ENCODE data around the gene TJP3.
"Not testable (repeated sequence)": the region's sequence is repeated elsewhere in the genome, so short reads cannot be mapped to it uniquely, and the experiment has no call there.

The TJP3 gene

GRCh38 chr19:3748965-3749364 lies 40.8 kb downstream of the TJP3 start:
- no peak for DNase-seq (ENCODE audit: low read depth)
- H3K4me3 ChIP-seq (ENCODE audit: low read depth, low read length), result no peak overlapping the region
- no peak for TF ChIP-seq CTCF (IDR thresholded peaks at IDR 0.05; ENCODE audit: control insufficient read depth, extremely low read depth, insufficient read depth)

GRCh38 chr19:3750211-3750610 lies 42.0 kb downstream of the TJP3 start:
- TF ChIP-seq CTCF (IDR thresholded peaks at IDR 0.05; ENCODE audit: control insufficient read depth, extremely low read depth, insufficient read depth), result no peak
- DNase-seq (ENCODE audit: low read depth), result no peak
- no peak overlapping the region for H3K4me3 ChIP-seq (ENCODE audit: low read depth, low read length)

GRCh38 chr19:3751236-3751635 lies 43.1 kb downstream of the TJP3 start:
- no peak for TF ChIP-seq CTCF (IDR thresholded peaks at IDR 0.05; ENCODE audit: control insufficient read depth, extremely low read depth, insufficient read depth)
- H3K4me3 ChIP-seq (ENCODE audit: low read depth, low read length), result no peak overlapping the region
- no peak for DNase-seq (ENCODE audit: low read depth)

- H3K4me3 ChIP-seq (ENCODE audit: low read depth, low read length), result no peak overlapping the region
- no peak for TF ChIP-seq CTCF (IDR thresholded peaks at IDR 0.05; ENCODE audit: control insufficient read depth, extremely low read depth, insufficient read depth)
- DNase-seq (ENCODE audit: low read depth), result no peak
These were observed 44.3 kb downstream of the TJP3 start for GRCh38 chr19:3752492-3752891.

GRCh38 chr19:3753631-3754410 lies 45.6 kb downstream of the TJP3 start:
- no peak for DNase-seq (ENCODE audit: low read depth)
- no peak for TF ChIP-seq CTCF (IDR thresholded peaks at IDR 0.05; ENCODE audit: control insufficient read depth, extremely low read depth, insufficient read depth)

GRCh38 chr19:3757705-3758104 lies 49.5 kb downstream of the TJP3 start:
- H3K4me3 ChIP-seq (ENCODE audit: low read depth, low read length); DNase-seq (ENCODE audit: low read depth): not testable (repeated sequence)

More at GRCh38 chr19:3753631-3754410, 45.6 kb downstream of the TJP3 start:
- no peak overlapping the region for H3K4me3 ChIP-seq (ENCODE audit: low read depth, low read length)

GRCh38 chr19:3758297-3758696 lies 50.1 kb downstream of the TJP3 start:
- not testable (repeated sequence) for H3K4me3 ChIP-seq (ENCODE audit: low read depth, low read length); DNase-seq (ENCODE audit: low read depth)

- no peak for DNase-seq (ENCODE audit: low read depth)
- H3K4me3 ChIP-seq (ENCODE audit: low read depth, low read length), result no peak overlapping the region
- no peak for TF ChIP-seq CTCF (IDR thresholded peaks at IDR 0.05; ENCODE audit: control insufficient read depth, extremely low read depth, insufficient read depth)
These were observed 51.5 kb downstream of the TJP3 start for GRCh38 chr19:3759482-3760254.
